Smooth muscle cell (in vitro differentiated cells): Measurements from ENCODE around the gene DALRD3. TPM values are rescaled to one million over a fixed set of nuclear protein-coding genes. Genes with fewer than 3 reads are reported as not detected.

ENCODE experiments used
- DNase-seq: peaks from one replicate; lab custom pipeline; 2025; ENCODE audit not compliant: unreplicated experiment; lab: John Stamatoyannopoulos, UW
- H2AFZ ChIP-seq: fragments of 200-600 bp; sonication (generic); 2 replicates; pipeline ENCODE4 v1.6.0; 2016; ENCODE audit warnings: antibody characterized with exemption, low read depth, mild to moderate bottlenecking
- H3F3A ChIP-seq: fragments of 200-600 bp; sonication (generic); 2 replicates; pipeline ENCODE4 v1.6.0; 2017; ENCODE audit warnings: antibody characterized with exemption, low read depth
- H3K27ac ChIP-seq: fragments of 200-600 bp; sonication (generic); 2 replicates; pipeline ENCODE4 v1.5.1; 2016; ENCODE audit warnings: low read depth, mild to moderate bottlenecking
- H3K27me3 ChIP-seq: fragments of 200-600 bp; sonication (generic); 2 replicates; pipeline ENCODE4 v1.6.1; 2016; ENCODE audit warnings: low read depth, mild to moderate bottlenecking
- H3K36me3 ChIP-seq: fragments of 200-600 bp; sonication (generic); 2 replicates; pipeline ENCODE4 v1.5.1; 2016; ENCODE audit warnings: low read depth
- H3K4me1 ChIP-seq: fragments of 200-600 bp; sonication (generic); 2 replicates; pipeline ENCODE4 v1.5.1; 2016; ENCODE audit warnings: low read depth
- H3K4me2 ChIP-seq: fragments of 200-600 bp; sonication (generic); 2 replicates; pipeline ENCODE4 v1.6.0; 2016; ENCODE audit warnings: mild to moderate bottlenecking
- H3K4me3 ChIP-seq: fragments of 200-600 bp; sonication (generic); 2 replicates; pipeline ENCODE4 v1.5.1; 2016; ENCODE audit warnings: mild to moderate bottlenecking
- H3K79me2 ChIP-seq: fragments of 200-600 bp; sonication (generic); 2 replicates; pipeline ENCODE4 v1.6.0; 2016; ENCODE audit warnings: low read depth, mild to moderate bottlenecking
- H3K9ac ChIP-seq: fragments of 200-600 bp; sonication (generic); 2 replicates; pipeline ENCODE4 v1.6.0; 2016; ENCODE audit warnings: low read depth
- H3K9me3 ChIP-seq: fragments of 200-600 bp; sonication (generic); replicated peaks from 2 replicates; pipeline ENCODE4 v1.5.1; 2016; ENCODE audit warnings: low read depth
- H4K20me1 ChIP-seq: fragments of 200-600 bp; sonication (generic); 2 replicates; pipeline ENCODE4 v1.6.0; 2016; ENCODE audit warnings: low read depth
- WGBS: methylation state at CpG from one replicate; pipeline ENCODE4 v1.1.7; 2016; ENCODE audit warnings: low lambda C conversion rate; 5-methylcytosine and 5-hydroxymethylcytosine counted together
- polyA plus RNA-seq: library from polyadenylated mRNA; unstranded; fragments of >200 nt; fragmentation: Nextera tagmentation; extraction: Ambion mirVana; gene quantifications from 2 replicates; pipeline ENCODE4 v1.2.1, GENCODE V29; 2016
- total RNA-seq: library from RNA; depleted of rRNA; stranded (reverse); fragments of >200 nt; gene quantifications from 2 replicates; pipeline ENCODE4 v1.2.3, GENCODE V29; 2014
- TF ChIP-seq, protein P1 (sequence below): fragments of 200-600 bp; sonication (generic); IDR thresholded peaks from 2 replicates; pipeline ENCODE4 v1.5.1; 2017; ENCODE audit warnings: borderline replicate concordance, mild to moderate bottlenecking, antibody characterized with exemption; ENCODE audit not compliant: insufficient read depth, poor library complexity, severe bottlenecking

DALRD3 gene
- total and polyA plus RNA-seq, 2 experiments from 2014 or later = 35.6 to 39.0 TPM

DNA sequence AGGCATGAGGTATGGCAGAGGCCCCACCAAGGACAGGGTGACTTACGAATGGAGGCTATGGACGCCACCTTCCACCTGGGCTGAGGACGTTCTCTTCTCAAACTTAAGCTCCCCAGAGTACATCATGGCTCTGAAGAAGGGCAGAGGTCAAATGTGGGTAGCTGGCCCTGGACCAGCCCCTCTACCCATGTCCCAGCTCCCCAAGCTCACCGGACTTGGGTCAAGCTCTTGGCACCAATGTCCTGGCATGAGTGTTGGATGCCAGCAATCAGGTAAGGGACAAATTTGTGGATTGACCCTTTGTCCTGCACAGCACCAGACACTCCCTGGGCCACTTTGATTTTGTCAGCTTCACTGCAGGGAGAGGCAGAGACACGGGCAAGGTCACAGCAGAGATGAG lies 6.1 kb upstream of the DALRD3 start:
- Histone ChIP-seq H4K20me1 (peaks cover 6% of the 10 kb centered on the region), H2AFZ (no peak overlapping the region), H3K9ac (no peak overlapping the region), H3K9me3 (no peaks in the 10 kb centered on the region), H3K4me2 (no peak overlapping the region), H3K36me3 (no peaks in the 10 kb centered on the region), H3K4me3 (no peak overlapping the region), H3K27me3 (no peaks in the 10 kb centered on the region), H3K4me1 (peaks cover 23% of the 10 kb centered on the region), H3K79me2 (peaks cover 55% of the 10 kb centered on the region), H3F3A (peaks cover 28% of the 10 kb centered on the region), H3K27ac (no peak overlapping the region)
- WGBS = 99% methylated on average over 5 of the region's 5 CpGs
- TF ChIP-seq, protein P1, sequence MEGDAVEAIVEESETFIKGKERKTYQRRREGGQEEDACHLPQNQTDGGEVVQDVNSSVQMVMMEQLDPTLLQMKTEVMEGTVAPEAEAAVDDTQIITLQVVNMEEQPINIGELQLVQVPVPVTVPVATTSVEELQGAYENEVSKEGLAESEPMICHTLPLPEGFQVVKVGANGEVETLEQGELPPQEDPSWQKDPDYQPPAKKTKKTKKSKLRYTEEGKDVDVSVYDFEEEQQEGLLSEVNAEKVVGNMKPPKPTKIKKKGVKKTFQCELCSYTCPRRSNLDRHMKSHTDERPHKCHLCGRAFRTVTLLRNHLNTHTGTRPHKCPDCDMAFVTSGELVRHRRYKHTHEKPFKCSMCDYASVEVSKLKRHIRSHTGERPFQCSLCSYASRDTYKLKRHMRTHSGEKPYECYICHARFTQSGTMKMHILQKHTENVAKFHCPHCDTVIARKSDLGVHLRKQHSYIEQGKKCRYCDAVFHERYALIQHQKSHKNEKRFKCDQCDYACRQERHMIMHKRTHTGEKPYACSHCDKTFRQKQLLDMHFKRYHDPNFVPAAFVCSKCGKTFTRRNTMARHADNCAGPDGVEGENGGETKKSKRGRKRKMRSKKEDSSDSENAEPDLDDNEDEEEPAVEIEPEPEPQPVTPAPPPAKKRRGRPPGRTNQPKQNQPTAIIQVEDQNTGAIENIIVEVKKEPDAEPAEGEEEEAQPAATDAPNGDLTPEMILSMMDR = no peak
- DNase-seq = no peak

DNA sequence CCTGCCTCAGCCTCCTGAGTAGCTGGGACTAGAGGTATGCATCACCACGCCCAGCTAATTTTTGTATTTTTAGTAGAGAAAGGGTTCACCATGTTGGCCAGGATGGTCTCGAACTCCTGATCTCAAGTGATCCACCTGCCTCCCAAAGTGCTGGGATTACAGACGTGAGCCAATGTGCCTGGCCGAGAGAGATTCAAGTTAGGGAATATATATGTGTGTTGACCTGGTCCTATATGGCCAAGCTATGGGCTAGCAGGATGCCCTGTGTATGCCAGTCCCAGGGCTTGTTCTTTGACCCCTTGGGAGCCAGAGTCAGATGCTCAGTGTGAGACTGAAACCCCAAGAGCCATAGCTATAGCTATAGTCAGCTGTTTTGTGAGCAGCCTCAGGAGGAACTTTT lies 5.4 kb upstream of the DALRD3 start:
- TF ChIP-seq, protein P1 = no peak
- Histone ChIP-seq H3K9me3 (no peaks in the 10 kb centered on the region), H3K4me3 (no peak overlapping the region), H3K27ac (no peak overlapping the region), H3K4me1 (peaks cover 25% of the 10 kb centered on the region), H4K20me1 (peaks cover 6% of the 10 kb centered on the region), H3K79me2 (peaks cover 57% of the 10 kb centered on the region), H3K4me2 (no peak overlapping the region), H3K36me3 (no peaks in the 10 kb centered on the region), H3K9ac (no peak overlapping the region), H3K27me3 (no peaks in the 10 kb centered on the region), H3F3A (peaks cover 31% of the 10 kb centered on the region), H2AFZ (no peak overlapping the region)
- 98% methylated on average over 4 of the region's 4 CpGs for WGBS
- DNase-seq = no peak

DNA sequence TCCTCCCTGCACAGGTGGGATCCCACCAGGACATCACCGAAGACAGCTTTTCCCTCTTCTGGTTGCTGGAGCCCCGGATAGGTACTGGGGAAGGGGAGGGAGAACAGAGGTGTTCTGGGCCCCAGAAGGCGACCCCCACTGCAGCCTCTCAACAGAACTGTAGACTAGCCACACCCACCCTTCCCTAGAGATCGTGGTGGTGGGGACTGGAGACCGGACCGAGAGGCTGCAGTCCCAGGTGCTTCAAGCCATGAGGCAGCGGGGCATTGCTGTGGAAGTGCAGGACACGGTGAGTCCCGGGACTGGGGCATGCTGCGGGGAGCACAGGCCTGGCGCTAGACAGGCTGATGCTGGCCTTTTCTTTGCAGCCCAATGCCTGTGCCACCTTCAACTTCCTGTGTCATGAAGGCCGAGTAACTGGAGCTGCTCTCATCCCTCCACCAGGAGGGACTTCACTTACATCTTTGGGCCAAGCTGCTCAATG lies 4.3 kb upstream of the DALRD3 start:
- Histone ChIP-seq H3F3A (peaks cover 31% of the 10 kb centered on the region), H3K4me1 (peaks cover 17% of the 10 kb centered on the region), H3K9ac (peak overlapping the region; percentile 98), H4K20me1 (peaks cover 6% of the 10 kb centered on the region), H3K36me3 (no peaks in the 10 kb centered on the region), H3K9me3 (no peaks in the 10 kb centered on the region), H2AFZ (no peak overlapping the region), H3K27me3 (no peaks in the 10 kb centered on the region), H3K27ac (peak overlapping the region; percentile 99), H3K4me3 (peak overlapping the region; percentile 75), H3K79me2 (peaks cover 50% of the 10 kb centered on the region), H3K4me2 (peak overlapping the region; percentile 97)
- TF ChIP-seq, protein P1 = no peak
- DNase-seq = no peak
- WGBS = 35% methylated on average over 12 of the region's 12 CpGs
